GM12878 (cell line): ENCODE results near the gene HLA-G.

Source experiments
- EGR1 ChIP-seq, 2 experiments: IDR thresholded peaks; 1 replicate in 1 of 2; 2 replicates in 1 of 2; pipeline ENCODE4 v1.6.1; 2011 to 2012; ENCODE audit warnings: low read depth in 2 of 2, low read length in 2 of 2, borderline replicate concordance in 1 of 2, mild to moderate bottlenecking in 1 of 2, moderate library complexity in 1 of 2
- EP300 ChIP-seq, 2 experiments: fragments of 150-350 bp in 1 of 2; IDR thresholded peaks; 2 replicates each; pipeline ENCODE4 v1.6.1; 2011 to 2012; ENCODE audit warnings: low read depth in 2 of 2, low read length in 2 of 2, borderline replicate concordance in 1 of 2, improper control_type of control experiment in 1 of 2, inconsistent platforms in 1 of 2; ENCODE audit not compliant: control insufficient read depth in 1 of 2
- FOS ChIP-seq: IDR thresholded peaks from 3 replicates; pipeline ENCODE4 v1.6.1; 2011; ENCODE audit warnings: borderline replicate concordance; ENCODE audit not compliant: insufficient read length; ENCODE audit errors: extremely low read depth
- MXI1 ChIP-seq: fragments of 150-350 bp; IDR thresholded peaks from 2 replicates; pipeline ENCODE4 v1.6.1; 2011; ENCODE audit warnings: low read depth, mild to moderate bottlenecking, inconsistent platforms, low read length, improper control_type of control experiment
- POLR2A ChIP-seq: IDR thresholded peaks from 2 replicates; pipeline ENCODE4 v1.6.1; 2011; ENCODE audit warnings: low read depth, mild to moderate bottlenecking, low read length
- POLR2AphosphoS5 ChIP-seq: IDR thresholded peaks from 2 replicates; pipeline ENCODE4 v1.6.1; 2011; ENCODE audit warnings: mild to moderate bottlenecking, low read length, inconsistent platforms
- TCF12 ChIP-seq: IDR thresholded peaks from 2 replicates; pipeline ENCODE4 v1.6.1; 2011; ENCODE audit warnings: low read depth, mild to moderate bottlenecking, low read length
- TF ChIP-seq, protein P1 (sequence below): IDR thresholded peaks from 2 replicates; pipeline ENCODE4 v1.6.1; 2012; ENCODE audit warnings: mild to moderate bottlenecking, low read depth, low read length
- TF ChIP-seq, protein P2 (sequence below), 3 experiments: IDR thresholded peaks in 2 of 3; conservative IDR thresholded peaks in 1 of 3; 2 replicates each; pipeline ENCODE4 v1.5.1; 2011; ENCODE audit warnings: low read depth in 3 of 3, low read length in 3 of 3, mild to moderate bottlenecking in 3 of 3, control low read depth in 2 of 3, moderate library complexity in 2 of 3, inconsistent platforms in 1 of 3, mixed read lengths in 1 of 3; ENCODE audit not compliant: control insufficient read depth in 2 of 3, insufficient read depth in 1 of 3; ENCODE audit errors: extremely low read depth in 1 of 3
- TF ChIP-seq, protein P3 (sequence below): fragments of 450-650 bp; conservative IDR thresholded peaks from 2 replicates; pipeline ENCODE4 v1.6.1; 2017; ENCODE audit warnings: mild to moderate bottlenecking, moderate library complexity
- TF ChIP-seq, protein P4 (sequence below): IDR thresholded peaks from 2 replicates; pipeline ENCODE4 v1.6.1; 2012; ENCODE audit warnings: low read depth, low read length, improper control_type of control experiment

DNA sequence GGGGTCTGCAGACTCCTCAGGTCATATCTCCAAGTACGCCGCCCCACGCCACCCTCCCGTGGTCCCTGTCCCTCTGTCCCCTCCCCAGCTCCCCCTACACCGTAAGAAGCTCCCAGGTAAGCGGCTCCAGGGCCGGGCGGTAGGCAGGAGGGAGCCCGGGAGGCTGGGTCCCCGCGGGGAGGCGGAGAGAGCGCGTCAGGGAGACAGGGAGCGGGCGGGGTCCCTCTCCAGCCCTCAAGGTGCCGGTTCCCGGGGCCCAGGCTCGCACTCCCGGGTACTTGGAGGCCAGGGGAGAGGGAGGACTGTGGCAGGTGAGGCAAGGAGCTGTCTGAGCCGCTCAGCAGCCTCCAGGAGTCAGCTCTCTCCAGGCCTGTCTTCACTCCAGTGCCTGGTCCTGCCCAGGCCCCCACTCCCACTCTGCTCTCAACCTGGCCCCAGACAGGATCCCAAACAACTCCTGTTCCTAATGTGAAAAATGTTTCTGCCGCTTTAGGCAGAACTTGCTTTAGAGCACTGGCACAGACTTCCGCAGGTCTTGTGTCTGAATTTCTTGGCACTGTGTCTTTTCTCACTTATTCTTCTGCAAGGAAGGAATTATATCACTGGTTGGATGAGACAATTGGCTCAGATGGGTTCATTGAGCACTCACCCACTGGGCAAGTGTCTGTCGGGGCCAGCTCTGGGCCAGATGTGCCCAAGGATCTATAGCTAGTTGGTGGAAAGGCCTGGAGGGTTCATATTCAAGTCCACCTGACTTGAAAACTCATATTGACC lies 36.6 kb downstream of the HLA-G start:
- TF ChIP-seq FOS: no peak
- TF ChIP-seq, protein P1, sequence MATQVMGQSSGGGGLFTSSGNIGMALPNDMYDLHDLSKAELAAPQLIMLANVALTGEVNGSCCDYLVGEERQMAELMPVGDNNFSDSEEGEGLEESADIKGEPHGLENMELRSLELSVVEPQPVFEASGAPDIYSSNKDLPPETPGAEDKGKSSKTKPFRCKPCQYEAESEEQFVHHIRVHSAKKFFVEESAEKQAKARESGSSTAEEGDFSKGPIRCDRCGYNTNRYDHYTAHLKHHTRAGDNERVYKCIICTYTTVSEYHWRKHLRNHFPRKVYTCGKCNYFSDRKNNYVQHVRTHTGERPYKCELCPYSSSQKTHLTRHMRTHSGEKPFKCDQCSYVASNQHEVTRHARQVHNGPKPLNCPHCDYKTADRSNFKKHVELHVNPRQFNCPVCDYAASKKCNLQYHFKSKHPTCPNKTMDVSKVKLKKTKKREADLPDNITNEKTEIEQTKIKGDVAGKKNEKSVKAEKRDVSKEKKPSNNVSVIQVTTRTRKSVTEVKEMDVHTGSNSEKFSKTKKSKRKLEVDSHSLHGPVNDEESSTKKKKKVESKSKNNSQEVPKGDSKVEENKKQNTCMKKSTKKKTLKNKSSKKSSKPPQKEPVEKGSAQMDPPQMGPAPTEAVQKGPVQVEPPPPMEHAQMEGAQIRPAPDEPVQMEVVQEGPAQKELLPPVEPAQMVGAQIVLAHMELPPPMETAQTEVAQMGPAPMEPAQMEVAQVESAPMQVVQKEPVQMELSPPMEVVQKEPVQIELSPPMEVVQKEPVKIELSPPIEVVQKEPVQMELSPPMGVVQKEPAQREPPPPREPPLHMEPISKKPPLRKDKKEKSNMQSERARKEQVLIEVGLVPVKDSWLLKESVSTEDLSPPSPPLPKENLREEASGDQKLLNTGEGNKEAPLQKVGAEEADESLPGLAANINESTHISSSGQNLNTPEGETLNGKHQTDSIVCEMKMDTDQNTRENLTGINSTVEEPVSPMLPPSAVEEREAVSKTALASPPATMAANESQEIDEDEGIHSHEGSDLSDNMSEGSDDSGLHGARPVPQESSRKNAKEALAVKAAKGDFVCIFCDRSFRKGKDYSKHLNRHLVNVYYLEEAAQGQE: no peak
- no peak for TF ChIP-seq EP300 (IDR thresholded peaks at IDR 0.05; ENCODE audit: borderline replicate concordance in 1 of 2, control insufficient read depth in 1 of 2, low read depth in 2 of 2, low read length in 2 of 2)
- TF ChIP-seq POLR2AphosphoS5: no peak
- TF ChIP-seq MXI1: no peak
- TF ChIP-seq EGR1 (IDR thresholded peaks at IDR 0.05; ENCODE audit: borderline replicate concordance in 1 of 2, low read depth in 2 of 2, low read length in 2 of 2): no peak
- TF ChIP-seq, protein P2, sequence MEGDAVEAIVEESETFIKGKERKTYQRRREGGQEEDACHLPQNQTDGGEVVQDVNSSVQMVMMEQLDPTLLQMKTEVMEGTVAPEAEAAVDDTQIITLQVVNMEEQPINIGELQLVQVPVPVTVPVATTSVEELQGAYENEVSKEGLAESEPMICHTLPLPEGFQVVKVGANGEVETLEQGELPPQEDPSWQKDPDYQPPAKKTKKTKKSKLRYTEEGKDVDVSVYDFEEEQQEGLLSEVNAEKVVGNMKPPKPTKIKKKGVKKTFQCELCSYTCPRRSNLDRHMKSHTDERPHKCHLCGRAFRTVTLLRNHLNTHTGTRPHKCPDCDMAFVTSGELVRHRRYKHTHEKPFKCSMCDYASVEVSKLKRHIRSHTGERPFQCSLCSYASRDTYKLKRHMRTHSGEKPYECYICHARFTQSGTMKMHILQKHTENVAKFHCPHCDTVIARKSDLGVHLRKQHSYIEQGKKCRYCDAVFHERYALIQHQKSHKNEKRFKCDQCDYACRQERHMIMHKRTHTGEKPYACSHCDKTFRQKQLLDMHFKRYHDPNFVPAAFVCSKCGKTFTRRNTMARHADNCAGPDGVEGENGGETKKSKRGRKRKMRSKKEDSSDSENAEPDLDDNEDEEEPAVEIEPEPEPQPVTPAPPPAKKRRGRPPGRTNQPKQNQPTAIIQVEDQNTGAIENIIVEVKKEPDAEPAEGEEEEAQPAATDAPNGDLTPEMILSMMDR (IDR thresholded peaks at IDR 0.05 in 2 of 3, conservative IDR thresholded peaks at IDR 0.05 in 1 of 3; ENCODE audit: control insufficient read depth in 2 of 3, extremely low read depth in 1 of 3, insufficient read depth in 1 of 3, low read depth in 3 of 3, low read length in 3 of 3): no peak
- TF ChIP-seq TCF12: no peak
- TF ChIP-seq, protein P3, sequence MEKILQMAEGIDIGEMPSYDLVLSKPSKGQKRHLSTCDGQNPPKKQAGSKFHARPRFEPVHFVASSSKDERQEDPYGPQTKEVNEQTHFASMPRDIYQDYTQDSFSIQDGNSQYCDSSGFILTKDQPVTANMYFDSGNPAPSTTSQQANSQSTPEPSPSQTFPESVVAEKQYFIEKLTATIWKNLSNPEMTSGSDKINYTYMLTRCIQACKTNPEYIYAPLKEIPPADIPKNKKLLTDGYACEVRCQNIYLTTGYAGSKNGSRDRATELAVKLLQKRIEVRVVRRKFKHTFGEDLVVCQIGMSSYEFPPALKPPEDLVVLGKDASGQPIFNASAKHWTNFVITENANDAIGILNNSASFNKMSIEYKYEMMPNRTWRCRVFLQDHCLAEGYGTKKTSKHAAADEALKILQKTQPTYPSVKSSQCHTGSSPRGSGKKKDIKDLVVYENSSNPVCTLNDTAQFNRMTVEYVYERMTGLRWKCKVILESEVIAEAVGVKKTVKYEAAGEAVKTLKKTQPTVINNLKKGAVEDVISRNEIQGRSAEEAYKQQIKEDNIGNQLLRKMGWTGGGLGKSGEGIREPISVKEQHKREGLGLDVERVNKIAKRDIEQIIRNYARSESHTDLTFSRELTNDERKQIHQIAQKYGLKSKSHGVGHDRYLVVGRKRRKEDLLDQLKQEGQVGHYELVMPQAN: no peak
- TF ChIP-seq, protein P4, sequence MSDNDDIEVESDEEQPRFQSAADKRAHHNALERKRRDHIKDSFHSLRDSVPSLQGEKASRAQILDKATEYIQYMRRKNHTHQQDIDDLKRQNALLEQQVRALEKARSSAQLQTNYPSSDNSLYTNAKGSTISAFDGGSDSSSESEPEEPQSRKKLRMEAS: no peak
- no peak for TF ChIP-seq POLR2A
